ENCODE data around the gene PCDHA1.
"Not testable (repeated sequence)": the region's sequence is repeated elsewhere in the genome, so short reads cannot be mapped to it uniquely, and the experiment has no call there.

The PCDHA1 gene

DNA sequence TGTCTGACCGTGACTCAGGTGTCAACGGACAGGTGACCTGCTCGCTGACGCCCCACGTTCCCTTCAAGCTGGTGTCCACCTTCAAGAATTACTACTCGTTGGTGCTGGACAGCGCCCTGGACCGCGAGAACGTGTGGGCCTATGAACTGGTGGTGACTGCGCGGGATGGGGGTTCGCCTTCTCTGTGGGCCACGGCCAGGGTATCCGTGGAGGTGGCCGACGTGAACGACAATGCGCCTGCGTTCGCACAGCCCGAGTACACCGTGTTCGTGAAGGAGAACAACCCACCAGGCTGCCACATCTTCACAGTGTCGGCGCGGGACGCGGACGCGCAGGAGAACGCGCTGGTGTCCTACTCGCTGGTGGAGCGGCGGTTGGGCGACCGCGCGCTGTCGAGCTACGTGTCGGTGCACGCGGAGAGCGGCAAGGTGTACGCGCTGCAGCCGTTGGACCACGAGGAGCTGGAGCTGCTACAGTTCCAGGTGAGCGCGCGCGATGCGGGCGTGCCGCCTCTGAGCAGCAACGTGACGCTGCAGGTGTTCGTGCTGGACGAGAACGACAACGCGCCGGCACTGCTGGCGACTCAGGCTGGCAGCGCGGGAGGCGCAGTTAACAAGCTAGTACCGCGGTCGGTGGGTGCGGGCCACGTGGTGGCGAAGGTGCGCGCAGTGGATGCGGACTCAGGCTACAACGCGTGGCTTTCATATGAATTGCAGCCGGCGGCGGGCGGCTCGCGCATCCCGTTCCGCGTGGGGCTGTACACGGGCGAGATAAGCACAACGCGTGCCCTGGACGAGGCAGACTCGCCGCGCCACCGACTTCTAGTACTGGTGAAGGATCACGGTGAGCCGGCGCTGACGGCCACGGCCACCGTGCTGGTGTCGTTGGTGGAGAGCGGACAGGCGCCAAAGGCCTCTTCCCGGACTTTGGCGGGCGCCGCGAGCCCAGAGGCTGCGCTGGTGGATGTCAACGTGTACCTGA lies 84.6 kb downstream of the PCDHA1 start (continued):
- TF ChIP-seq, protein P1, sequence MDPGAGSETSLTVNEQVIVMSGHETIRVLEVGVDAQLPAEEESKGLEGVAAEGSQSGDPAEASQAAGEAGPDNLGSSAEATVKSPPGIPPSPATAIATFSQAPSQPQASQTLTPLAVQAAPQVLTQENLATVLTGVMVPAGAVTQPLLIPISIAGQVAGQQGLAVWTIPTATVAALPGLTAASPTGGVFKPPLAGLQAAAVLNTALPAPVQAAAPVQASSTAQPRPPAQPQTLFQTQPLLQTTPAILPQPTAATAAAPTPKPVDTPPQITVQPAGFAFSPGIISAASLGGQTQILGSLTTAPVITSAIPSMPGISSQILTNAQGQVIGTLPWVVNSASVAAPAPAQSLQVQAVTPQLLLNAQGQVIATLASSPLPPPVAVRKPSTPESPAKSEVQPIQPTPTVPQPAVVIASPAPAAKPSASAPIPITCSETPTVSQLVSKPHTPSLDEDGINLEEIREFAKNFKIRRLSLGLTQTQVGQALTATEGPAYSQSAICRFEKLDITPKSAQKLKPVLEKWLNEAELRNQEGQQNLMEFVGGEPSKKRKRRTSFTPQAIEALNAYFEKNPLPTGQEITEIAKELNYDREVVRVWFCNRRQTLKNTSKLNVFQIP (CRISPR knock-in tag; IDR thresholded peaks at IDR 0.05; ENCODE audit: borderline replicate concordance, low read depth): no peak
- no peak for TF ChIP-seq SNAI2 (CRISPR knock-in tag; IDR thresholded peaks at IDR 0.05)
- TF ChIP-seq ZC3H10 (CRISPR knock-in tag; IDR thresholded peaks at IDR 0.05): no peak
- TF ChIP-seq, protein P2, sequence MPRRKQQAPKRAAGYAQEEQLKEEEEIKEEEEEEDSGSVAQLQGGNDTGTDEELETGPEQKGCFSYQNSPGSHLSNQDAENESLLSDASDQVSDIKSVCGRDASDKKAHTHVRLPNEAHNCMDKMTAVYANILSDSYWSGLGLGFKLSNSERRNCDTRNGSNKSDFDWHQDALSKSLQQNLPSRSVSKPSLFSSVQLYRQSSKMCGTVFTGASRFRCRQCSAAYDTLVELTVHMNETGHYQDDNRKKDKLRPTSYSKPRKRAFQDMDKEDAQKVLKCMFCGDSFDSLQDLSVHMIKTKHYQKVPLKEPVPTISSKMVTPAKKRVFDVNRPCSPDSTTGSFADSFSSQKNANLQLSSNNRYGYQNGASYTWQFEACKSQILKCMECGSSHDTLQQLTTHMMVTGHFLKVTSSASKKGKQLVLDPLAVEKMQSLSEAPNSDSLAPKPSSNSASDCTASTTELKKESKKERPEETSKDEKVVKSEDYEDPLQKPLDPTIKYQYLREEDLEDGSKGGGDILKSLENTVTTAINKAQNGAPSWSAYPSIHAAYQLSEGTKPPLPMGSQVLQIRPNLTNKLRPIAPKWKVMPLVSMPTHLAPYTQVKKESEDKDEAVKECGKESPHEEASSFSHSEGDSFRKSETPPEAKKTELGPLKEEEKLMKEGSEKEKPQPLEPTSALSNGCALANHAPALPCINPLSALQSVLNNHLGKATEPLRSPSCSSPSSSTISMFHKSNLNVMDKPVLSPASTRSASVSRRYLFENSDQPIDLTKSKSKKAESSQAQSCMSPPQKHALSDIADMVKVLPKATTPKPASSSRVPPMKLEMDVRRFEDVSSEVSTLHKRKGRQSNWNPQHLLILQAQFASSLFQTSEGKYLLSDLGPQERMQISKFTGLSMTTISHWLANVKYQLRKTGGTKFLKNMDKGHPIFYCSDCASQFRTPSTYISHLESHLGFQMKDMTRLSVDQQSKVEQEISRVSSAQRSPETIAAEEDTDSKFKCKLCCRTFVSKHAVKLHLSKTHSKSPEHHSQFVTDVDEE (CRISPR knock-in tag; IDR thresholded peaks at IDR 0.05): no peak

- peak; percentile 80 for ATAC-seq
These were observed 89.4 kb downstream of the PCDHA1 start, which contains the start of gene PCDHA12 for GRCh38 chr5:140875085-140876065. PCDHA12 (plus strand) TSS chr5:140875308; CDS start chr5:140875473, 165 bp downstream.

GRCh38 chr5:140876541-140877261 lies 90.8 kb downstream of the PCDHA1 start:
- ATAC-seq: not testable (repeated sequence)

More at GRCh38 chr5:140875085-140876065, 89.4 kb downstream of the PCDHA1 start, which contains the start of gene PCDHA12:
- TF ChIP-seq ESRRG (CRISPR knock-in tag; IDR thresholded peaks at IDR 0.05): no peak
- TF ChIP-seq SNAI2 (CRISPR knock-in tag; IDR thresholded peaks at IDR 0.05): no peak
- TF ChIP-seq PATZ1 (CRISPR knock-in tag; IDR thresholded peaks at IDR 0.05; ENCODE audit: borderline replicate concordance): no peak
- TF ChIP-seq ARNTL (CRISPR knock-in tag; IDR thresholded peaks at IDR 0.05; ENCODE audit: borderline replicate concordance, low read depth): no peak
- TF ChIP-seq TOX (CRISPR knock-in tag; IDR thresholded peaks at IDR 0.05; ENCODE audit: borderline replicate concordance): no peak
- TF ChIP-seq ZNF70 (CRISPR knock-in tag; IDR thresholded peaks at IDR 0.05): no peak
- TF ChIP-seq OSR1 (CRISPR knock-in tag; IDR thresholded peaks at IDR 0.05): no peak
- TF ChIP-seq ZNF565 (CRISPR knock-in tag; conservative IDR thresholded peaks at IDR 0.05; ENCODE audit: low read depth): no peak
- TF ChIP-seq PPARA (CRISPR knock-in tag; IDR thresholded peaks at IDR 0.05; ENCODE audit: borderline replicate concordance): no peak

DNA sequence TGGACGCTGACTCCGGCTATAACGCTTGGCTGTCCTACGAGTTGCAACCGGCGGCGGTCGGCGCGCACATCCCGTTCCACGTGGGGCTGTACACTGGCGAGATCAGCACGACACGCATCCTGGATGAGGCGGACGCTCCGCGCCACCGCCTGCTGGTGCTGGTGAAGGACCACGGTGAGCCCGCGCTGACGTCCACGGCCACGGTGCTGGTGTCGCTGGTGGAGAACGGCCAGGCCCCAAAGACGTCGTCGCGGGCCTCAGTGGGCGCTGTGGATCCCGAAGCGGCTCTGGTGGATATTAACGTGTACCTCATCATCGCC lies 91.3 kb downstream of the PCDHA1 start:
- no peak for ATAC-seq
- TF ChIP-seq CSDC2 (CRISPR knock-in tag; IDR thresholded peaks at IDR 0.05): no peak
- TF ChIP-seq SNAI2 (CRISPR knock-in tag; IDR thresholded peaks at IDR 0.05): no peak
- no peak for TF ChIP-seq ZC3H10 (CRISPR knock-in tag; IDR thresholded peaks at IDR 0.05)
- TF ChIP-seq ARNTL (CRISPR knock-in tag; IDR thresholded peaks at IDR 0.05; ENCODE audit: borderline replicate concordance, low read depth): no peak
- no peak for TF ChIP-seq ISL1 (CRISPR knock-in tag; IDR thresholded peaks at IDR 0.05)
- no peak for TF ChIP-seq ESRRG (CRISPR knock-in tag; IDR thresholded peaks at IDR 0.05)
- TF ChIP-seq BACH2 (CRISPR knock-in tag; IDR thresholded peaks at IDR 0.05; ENCODE audit: borderline replicate concordance): no peak
- TF ChIP-seq ZFP30 (CRISPR knock-in tag; IDR thresholded peaks at IDR 0.05): no peak
- no peak for TF ChIP-seq PATZ1 (CRISPR knock-in tag; IDR thresholded peaks at IDR 0.05; ENCODE audit: borderline replicate concordance)
- no peak for TF ChIP-seq ZNF70 (CRISPR knock-in tag; IDR thresholded peaks at IDR 0.05)
- TF ChIP-seq OSR1 (CRISPR knock-in tag; IDR thresholded peaks at IDR 0.05): no peak
- no peak for TF ChIP-seq ZNF8 (CRISPR knock-in tag; IDR thresholded peaks at IDR 0.05)
- TF ChIP-seq ZFP3 (CRISPR knock-in tag; IDR thresholded peaks at IDR 0.05): no peak
- no peak for TF ChIP-seq RARB (CRISPR knock-in tag; IDR thresholded peaks at IDR 0.05)
- no peak for TF ChIP-seq PPARA (CRISPR knock-in tag; IDR thresholded peaks at IDR 0.05; ENCODE audit: borderline replicate concordance)
- TF ChIP-seq GLIS3 (CRISPR knock-in tag; IDR thresholded peaks at IDR 0.05): no peak

Data from SK-N-SH treated with all-trans-retinoic acid at 6 μM for 48 hours (cell line).